ENCODE measurements around the gene PIGO. TPM values are rescaled to one million over a fixed set of nuclear protein-coding genes. Genes with fewer than 3 reads are reported as not detected.
A peak's percentile ranks its signal among the peaks of the same experiment; 100 is the strongest.

Gene PIGO
- total RNA-seq, 1 experiment from 2014 or later, result 26.1 TPM

DNA sequence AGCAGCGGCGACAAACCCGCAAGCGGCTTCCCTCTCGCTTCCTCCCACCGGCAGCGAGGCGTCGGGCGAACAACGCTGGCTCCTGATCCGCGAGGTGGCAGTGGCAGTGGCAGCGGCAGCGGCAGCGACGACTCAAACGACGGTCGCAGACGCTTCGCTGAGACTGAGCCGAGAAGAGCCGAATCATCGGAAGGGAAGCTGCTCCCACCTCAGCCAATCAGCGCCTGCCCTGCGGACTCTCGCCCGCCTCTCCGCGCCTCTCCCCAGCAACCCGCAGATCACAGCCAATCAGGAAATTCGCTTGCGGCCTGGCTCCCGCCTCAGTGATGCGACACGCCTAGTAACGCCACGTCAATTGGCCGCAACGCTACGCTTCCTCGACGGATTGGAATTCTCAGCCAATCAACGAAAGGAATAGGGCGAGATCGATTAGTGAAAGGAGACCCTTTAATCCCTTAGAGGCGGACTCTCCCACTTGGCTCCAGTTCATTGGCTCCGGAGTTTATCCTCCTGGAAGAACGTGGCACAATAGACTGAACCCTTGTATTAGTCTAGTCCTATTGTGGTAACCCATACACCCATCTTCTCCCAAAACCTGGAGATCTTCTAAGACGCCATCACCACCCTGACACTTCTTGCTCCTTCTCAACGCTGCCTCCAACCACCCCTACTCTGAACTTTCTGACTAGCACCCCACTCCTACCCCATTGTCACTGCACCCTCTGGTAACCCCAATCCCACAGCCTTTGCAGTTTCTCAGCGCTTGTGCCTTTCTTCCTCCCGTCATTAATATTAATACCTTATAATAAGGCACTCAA lies 23.7 kb downstream of the PIGO start, which contains the start of gene VCP:
TSS of gene VCP (minus strand) at position 165 of the 818 bp plus-strand sequence. CDS start 272 bp downstream, outside the sequence.
- peak; percentile 99 for DNase-seq (ENCODE audit: low read depth)

DNA sequence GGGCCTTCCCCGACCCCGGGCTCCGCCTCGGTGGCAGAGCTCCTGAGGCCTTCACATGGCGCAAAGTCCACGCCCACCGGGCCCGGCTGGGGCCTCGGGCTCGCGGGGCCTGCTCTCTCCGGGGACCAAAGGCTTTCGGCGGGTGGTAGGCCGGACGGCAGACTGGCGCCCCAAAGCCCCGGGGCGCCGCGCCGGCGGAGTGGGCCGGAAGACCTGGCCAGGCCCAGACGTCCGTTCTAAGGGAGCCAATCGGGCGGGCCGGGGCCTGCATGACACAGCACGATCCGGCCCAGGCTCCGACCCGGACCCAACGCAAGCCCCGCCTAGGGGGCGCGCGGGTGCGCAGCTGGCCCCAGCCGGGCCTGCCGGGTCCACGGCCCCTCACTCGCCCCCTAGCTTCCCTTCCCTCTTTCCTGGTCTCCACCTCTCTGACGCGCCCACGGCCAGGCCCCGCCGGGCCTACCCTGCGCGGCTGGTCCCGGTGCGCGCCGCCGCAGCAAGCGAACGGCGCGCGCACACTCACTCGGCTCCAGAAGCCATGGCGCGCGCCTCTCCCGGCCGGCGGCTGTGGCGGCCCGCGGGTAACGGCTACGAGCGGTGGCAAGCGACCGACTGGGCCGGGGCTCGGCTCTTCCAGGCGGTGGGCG lies 24.5 kb downstream of the PIGO start:
- peak; percentile 91 for DNase-seq (ENCODE audit: low read depth)

DNA sequence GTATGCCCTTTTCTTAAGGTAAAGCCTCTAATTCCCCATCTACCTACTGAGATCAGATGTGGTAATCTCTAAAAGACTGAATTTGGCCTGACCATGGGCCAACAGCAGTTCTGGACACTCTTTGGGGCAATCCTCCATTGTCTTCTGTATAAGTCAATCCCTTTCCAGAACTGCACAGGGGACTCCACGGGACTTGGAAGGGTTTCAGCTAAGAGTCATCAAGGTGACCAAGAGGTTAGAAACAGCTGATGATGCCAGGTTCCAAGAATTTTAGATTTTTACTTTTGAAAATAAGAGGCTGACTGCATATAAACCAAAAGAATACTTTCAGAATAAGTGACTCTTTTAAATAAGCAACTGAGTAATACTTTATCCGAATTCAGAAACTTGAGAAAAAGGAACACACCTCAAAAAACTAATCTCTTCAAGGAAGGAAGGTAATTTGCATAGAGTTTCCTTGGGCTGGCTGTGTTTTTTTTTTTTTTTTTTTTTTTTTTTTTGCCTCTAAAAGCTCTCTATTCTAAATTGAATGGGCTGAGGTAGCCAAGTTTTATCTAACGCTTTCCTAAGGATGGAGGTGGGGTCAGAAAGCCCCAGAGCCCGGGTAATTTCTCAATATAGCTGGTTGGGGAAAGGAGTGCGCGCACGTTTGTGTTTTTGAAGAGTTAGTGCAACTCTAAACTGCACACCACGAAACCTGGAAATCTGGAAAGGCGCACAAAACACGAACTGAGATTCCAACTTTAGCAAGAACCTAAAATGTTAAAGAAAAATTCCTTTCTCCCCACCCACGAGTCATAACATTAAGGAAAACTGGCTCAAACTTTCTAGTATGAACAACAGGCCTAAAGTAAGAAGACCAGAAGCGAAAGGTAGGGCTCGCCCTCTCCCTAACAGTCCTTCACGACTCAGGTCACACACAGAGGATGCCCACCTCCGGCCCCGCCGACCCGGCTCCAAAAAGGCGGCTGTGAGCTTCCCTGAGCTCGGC lies 25.3 kb downstream of the PIGO start:
- no peak for DNase-seq (ENCODE audit: low read depth)

DNA sequence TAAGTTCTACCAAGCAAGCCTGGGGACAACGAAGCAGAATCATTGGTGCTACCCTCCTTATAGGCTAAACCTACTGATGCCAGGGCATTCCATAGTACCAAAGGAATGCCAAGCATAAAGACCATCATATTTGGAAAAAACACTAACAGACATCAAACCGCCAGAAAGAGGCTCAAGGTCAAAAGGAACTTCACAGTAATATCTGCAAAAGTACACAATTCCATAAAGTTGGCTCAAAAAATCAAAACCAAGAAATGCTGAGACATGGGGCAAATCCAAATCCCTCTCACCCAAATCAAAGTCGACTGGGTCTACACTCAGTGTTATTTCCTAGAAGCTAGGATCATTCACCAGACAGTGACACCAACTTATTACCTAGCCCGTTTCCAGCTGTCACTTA lies 27.4 kb downstream of the PIGO start:
- DNase-seq (ENCODE audit: low read depth), result no peak

DNA sequence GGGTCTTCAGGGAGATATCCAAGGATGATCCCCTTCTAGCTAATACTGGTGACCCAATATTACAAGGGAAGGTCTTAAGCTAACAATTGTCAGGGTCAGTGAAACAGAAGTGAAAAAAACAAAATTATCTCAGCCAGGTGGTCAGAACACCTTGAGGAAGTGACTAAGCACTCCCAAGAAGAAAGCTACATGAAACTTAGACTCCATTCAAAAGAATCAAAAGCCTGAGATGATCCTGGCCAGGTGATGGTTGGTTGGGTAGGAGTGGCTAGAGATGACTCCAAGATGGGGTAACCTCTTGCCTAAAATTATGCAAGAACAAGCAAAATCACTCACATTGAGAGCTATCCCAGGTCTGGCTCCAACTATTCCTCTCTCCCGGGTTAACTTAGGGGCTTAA lies 29.3 kb downstream of the PIGO start:
- DNase-seq (ENCODE audit: low read depth), result no peak

DNA sequence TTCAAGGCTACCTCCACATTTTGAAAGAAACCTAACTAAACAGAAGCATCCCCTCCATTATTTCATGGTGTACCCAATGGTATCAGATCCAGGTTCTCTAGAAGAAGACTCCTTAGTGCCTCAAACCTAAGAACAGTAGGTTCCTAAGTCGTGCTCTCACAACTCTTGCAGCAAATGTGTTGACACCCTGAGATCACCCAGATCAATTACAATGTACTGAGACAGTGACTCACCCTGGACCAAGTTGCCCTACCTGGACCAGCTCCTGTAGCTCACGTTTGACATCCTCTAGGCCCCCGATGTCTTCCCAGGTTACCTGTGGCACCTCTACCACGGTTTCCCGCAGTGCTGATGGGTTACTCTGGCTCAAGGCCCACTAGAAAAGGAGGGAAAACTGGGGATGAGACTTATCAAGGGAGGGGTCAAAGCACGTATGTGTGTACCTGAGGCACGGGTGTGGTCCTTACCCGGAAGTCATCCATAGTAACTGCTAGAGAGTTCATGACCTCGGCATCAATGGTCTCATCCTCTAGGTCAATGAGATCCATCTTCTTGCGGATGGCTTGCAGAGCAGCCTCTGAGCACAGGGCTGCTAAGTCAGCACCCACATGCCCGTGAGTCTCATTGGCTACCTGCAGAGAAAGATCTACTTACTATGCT lies 35.7 kb downstream of the PIGO start:
- DNase-seq (ENCODE audit: low read depth), result no peak

DNA sequence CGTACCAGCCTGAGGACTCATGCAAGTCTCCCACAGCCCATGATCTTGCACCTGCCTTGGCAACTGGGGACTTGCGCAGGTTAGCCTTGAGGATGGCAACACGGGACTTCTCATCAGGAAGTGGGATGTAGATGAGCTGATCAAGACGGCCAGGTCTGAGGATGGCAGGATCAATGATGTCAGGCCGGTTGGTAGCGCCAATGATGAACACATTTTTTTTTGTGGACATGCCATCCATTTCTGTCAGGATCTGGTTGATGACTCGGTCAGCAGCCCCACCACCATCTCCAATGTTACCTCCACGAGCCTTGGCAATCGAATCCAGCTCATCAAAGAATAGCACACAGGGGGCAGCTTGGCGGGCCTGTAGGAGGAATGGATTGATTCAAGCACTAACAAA lies 37.0 kb downstream of the PIGO start:
- no peak for DNase-seq (ENCODE audit: low read depth)

DNA sequence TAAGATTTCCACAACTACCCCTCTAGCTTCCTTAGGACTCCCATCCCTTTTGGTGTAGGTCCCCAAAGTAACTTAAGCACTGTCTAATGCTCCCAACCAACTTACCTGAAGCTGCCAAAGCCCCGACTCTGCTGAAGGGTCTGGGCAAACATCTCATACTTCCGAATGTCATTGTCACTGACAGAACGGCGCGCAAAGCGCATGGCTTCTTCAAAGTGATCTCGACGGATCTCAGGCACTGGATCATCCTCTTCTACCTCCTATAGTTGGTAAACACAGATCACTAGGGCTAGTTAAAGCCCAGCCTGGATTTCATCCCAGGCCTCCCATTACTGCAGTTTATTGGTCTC lies 39.1 kb downstream of the PIGO start:
- no peak for DNase-seq (ENCODE audit: low read depth)

DNA sequence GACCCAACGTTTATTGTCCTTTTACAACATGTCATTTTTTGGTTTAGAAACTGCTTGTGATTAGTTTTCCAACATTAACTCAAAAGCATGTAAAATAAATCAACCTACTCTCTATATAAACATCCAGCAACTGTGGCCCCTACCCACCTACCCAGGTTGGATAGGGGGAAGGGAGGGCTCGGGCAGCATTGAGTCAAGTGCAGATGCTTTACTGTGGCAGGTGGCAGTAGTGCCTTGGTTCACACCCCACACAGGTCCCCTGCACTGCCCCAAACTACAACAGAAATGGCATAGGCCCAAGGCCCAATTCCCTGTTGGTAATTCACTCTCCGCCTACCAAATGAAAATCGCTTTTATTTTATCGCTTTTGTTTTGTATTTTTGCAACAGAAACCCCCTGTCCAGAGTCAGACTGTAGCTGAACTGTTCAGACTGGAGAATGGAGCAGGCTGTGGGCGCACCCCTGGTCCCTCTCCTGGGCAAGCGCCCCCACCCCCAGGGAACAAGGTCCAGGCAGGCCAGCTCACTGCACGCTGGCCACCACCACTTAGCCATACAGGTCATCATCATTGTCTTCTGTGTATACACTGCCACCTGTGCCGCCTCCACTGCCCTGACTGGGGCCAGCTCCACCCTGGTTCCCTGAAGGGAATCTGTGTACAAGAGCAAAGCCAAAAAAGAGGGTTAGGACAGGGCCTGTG lies 39.7 kb downstream of the PIGO start:
- no peak for DNase-seq (ENCODE audit: low read depth)

DNA sequence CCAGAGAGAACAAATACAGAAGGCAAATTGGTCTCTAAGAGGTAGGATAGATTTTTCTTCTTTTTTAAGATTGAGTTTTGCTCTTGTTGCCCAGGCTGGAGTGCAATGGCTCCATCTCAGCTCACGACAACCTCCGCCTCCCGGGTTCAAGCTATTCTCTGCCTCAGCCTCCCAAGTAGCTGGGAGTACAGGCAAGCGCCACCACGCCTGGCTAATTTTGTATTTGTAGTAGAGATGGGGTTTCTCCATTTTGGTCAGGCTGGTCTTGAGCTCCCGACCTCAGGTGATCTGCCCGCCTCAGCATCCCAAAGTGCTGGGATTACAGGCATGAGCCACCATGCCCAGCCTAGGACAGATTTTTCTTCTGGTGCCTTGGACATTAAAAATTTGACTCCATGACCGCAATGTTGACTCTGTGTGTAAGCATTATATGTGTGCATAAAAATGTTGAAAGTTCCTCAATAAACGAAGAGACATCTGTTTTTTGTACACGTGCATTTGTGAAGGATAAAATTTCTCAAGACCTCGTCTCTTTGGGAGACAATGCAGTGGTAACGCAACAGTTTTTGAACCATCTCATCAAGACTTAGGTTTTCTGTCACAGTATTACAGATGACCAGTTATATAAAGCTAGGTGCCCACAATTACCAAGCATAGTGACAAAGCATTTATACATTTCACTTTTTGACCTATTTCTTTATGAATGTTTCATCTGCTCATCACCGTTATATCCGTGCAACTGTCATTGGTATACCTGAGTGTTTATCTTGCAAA lies 41.3 kb downstream of the PIGO start:
- no peak for DNase-seq (ENCODE audit: low read depth)

DNA sequence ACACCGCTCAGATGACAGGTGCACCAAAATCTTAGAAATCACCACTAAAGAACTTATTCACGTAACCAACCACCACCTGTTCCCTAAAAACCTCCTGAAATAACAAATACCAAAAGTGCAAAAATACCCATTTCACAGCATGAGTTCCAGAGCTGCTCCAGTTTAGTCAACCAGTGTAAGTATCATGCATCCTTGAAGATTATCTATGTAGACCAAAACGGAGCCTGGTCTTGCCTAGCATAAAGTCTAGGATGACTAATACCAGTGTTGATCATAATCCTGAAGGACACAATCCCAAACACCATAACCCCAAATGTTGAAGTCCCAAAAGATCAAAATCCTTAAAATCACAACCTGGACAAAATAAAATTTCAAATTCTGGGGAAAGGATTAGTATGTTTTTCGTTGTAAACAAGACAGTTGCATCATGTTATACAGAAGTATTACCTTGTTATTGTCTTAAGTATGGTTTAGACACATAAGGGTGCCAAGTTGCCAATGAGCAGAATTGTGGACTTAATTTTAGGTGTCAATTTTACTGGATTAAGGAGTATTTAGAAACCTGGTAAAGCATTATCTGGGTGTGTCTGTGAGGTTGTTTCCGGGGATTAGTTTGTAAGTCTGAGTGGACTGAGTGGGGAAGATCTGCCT lies 42.1 kb downstream of the PIGO start:
- DNase-seq (ENCODE audit: low read depth), result no peak

DNA sequence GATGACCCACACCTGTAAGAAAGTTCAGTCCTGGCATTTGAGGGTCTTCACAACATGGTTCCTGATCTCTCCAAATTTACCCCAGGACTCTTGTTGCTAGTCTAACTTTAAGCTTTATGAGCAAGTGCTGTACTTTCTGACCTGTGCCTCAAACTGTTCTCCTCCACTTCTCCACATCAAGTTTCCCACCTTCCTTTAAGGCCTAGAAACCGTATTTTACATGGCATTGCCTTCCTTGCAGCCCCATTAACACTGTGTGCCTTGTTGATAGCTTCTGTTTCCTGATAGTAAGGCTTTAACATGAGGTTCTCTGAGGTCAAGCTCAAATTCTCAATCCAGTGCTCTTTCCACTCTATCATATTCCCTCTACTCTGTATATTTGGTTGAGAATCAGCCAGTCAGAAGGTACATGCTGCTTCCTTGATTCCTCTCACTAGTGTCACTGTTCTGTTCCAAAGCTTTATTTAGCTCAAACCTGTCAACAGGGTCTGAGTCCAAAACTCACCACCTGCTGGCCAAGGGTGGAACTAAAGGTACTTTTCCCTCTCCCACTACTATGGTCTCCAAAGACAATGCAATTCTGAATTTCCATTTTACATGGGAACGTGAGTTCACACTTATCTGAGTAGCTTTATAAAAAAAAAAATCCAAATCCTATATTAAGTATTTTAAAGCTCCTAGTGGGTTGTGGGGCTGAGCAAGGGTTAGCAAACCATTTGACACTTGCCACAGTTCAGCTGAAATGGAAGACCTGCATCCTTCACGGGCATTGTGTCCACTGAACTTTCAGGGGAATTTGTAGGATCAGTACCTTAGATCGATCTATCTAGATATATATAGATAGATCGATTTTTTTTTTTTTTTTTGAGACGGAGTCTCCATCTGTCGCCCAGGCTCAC lies 45.1 kb downstream of the PIGO start:
- DNase-seq (ENCODE audit: low read depth), result peak; percentile 43

DNA sequence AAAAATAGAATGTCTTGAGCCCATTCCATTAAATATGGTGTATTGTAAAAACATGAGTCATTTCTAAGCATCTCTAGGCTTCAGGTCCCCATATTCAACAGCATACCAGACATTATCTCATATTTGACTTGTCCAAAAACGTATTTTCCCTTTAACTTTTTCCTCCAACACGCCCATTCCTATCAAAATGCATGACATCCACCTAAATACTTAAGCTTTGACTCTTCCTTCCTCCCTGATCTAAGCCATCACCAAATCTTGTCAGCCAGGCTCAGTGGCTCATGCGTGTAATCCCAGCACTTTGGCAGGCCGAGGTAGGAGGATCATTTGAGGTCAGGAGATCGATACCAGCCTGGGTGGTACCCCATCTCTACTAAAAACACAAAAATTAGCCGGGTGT lies 47.9 kb downstream of the PIGO start:
- no peak for DNase-seq (ENCODE audit: low read depth)

DNA sequence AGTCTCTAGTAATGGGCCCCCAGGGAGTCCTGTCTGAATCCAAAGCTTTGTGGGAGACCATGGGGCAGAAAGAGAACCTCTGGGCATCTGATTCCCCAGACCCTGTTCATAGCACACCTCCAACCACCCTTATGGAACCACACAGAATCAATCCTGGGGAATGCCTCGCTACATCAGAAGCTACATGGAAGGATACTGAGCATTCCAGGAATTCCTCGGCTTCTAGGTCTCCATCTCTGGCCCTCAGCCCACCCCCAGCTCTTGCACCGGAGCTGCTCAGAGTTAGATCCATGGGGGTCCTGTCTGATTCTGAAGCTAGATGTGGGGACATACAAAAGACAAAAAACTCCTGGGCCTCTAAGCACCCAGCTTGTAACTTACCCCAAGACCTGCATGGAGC lies 52.3 kb downstream of the PIGO start:
- no peak for DNase-seq (ENCODE audit: low read depth)

DNA sequence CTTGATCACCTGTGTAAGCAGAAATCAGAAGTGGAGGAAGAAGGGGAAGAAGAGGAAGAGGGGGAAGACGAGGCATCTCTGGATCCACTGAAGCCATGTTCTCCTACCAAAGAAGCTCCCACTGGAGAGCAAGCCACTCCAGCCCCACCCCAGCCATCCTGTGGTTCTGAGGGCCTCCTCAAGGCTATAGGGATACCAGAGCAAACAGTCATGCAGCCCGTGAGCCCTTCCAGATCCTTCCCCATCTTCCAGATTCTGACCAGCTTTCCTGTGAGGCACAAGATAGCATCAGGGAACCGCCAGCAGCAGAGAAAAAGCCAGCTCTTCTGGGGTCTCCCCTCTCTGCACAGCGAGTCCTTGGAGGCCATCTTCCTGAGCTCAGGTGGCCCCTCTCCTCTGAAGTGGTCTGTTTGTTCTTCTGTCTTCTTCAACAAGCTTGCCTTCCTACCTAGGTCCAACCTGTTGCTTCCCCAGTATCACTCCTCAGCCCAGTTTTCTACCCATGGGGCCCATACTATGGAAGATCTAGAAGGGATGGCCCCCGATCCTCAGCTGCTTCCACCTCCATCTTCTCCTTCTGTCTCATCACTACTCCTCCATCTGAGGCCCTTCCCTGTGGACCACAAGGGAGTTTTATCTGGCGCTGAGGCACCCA lies 53.4 kb downstream of the PIGO start:
- no peak for DNase-seq (ENCODE audit: low read depth)

DNA sequence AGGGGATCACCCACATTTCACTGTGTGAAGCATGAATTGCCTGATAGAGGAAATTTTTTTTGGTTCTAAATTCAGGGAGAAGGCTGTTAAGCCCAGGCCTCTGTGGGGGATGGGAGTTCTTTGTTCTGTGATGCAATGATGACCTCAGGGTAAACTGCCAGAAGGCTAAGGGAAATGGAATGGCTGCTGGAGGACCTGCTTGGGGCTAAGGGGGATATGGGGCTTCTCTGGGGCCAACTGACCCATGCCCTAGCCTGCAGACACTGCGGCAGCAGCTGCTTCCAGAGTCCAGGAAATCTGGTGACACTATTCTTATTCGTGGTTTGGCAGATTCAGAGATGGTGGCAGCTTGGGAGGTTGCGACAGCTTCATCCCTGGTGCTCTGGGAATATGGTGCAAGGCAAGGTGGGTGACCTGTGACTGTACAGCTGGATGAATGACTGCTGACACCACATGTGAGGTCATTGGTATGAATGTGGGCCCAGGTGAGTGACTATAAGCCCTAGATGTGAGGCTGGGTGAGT lies 54.2 kb downstream of the PIGO start:
- peak; percentile 30 for DNase-seq (ENCODE audit: low read depth)

Data from HT1080 (cell line).